Gastrocnemius medialis (tissue), 4 donors: ENCODE data around the gene ASF1A.

Source experiments
- CTCF ChIP-seq, 5 experiments: fragments of 450-650 bp in 3 of 5; fragments of 200-600 bp in 2 of 5; sonication (generic) in 2 of 5; IDR thresholded peaks in 4 of 5; conservative IDR thresholded peaks in 1 of 5; 1 replicate in 4 of 5; 2 replicates in 1 of 5; pipeline ENCODE4 v1.5.1; 2016 to 2019; ENCODE audit warnings: antibody characterized with exemption in 5 of 5, mild to moderate bottlenecking in 3 of 5, moderate library complexity in 3 of 5
- POLR2A ChIP-seq, 2 donors: fragments of 450-650 bp; IDR thresholded peaks; one replicate each; pipeline ENCODE4 v1.6.1; 2017; ENCODE audit warnings: antibody characterized with exemption in 2 of 2, mild to moderate bottlenecking in 2 of 2, moderate library complexity in 2 of 2

- TF ChIP-seq CTCF (IDR thresholded peaks at IDR 0.05 in 4 of 5, conservative IDR thresholded peaks at IDR 0.05 in 1 of 5) (no peak), POLR2A (IDR thresholded peaks at IDR 0.05) (no peak)
Measured at GRCh38 chr6:118873239-118873638, 20.7 kb upstream of the ASF1A start.
